ENCODE data around the gene PDK2. TPM values are rescaled to one million over a fixed set of nuclear protein-coding genes. Genes with fewer than 3 reads are reported as not detected.

The PDK2 gene
- total and polyA plus RNA-seq, 9 of the 15 experiments (the other 6 are each of a cell fraction or from before 2014, with no cell fraction given) = 0.03 to 2.5 (median 1.4) TPM

DNA sequence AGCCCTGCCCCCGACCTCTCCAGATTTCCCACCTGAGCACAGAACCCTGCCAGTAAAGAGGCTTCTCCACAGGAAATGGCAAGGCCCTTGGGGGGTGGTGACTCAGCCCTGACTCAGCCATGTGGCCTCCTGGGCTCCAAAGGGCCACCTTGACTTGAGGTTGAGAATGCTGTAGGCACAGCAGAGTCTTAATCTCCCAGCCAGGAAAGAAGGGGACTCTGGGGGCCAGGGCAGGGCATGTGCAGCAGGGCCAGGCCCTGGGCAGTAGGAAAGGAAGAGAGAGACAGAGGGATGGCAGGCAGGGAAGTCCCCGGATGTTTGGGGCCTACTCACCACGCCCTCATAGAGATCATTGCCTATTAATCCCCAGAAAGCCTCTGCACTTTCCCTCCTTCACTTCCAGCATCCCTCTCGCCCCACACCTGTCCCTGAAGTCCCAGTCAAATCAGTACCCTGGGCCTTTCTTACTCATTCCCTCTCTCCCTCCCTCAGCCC, 44.0 kb upstream of the PDK2 start (continued):
- TF ChIP-seq, protein P1, sequence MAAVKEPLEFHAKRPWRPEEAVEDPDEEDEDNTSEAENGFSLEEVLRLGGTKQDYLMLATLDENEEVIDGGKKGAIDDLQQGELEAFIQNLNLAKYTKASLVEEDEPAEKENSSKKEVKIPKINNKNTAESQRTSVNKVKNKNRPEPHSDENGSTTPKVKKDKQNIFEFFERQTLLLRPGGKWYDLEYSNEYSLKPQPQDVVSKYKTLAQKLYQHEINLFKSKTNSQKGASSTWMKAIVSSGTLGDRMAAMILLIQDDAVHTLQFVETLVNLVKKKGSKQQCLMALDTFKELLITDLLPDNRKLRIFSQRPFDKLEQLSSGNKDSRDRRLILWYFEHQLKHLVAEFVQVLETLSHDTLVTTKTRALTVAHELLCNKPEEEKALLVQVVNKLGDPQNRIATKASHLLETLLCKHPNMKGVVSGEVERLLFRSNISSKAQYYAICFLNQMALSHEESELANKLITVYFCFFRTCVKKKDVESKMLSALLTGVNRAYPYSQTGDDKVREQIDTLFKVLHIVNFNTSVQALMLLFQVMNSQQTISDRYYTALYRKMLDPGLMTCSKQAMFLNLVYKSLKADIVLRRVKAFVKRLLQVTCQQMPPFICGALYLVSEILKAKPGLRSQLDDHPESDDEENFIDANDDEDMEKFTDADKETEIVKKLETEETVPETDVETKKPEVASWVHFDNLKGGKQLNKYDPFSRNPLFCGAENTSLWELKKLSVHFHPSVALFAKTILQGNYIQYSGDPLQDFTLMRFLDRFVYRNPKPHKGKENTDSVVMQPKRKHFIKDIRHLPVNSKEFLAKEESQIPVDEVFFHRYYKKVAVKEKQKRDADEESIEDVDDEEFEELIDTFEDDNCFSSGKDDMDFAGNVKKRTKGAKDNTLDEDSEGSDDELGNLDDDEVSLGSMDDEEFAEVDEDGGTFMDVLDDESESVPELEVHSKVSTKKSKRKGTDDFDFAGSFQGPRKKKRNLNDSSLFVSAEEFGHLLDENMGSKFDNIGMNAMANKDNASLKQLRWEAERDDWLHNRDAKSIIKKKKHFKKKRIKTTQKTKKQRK (IDR thresholded peaks at IDR 0.05; ENCODE audit: borderline replicate concordance, low read depth, low read length) = no peak
- TF ChIP-seq TAF1 (IDR thresholded peaks at IDR 0.05; ENCODE audit: control insufficient read depth, extremely low read depth, insufficient read depth, low read length, severe bottlenecking) = no peak
- TF ChIP-seq SRSF1 (IDR thresholded peaks at IDR 0.05; ENCODE audit: low read depth, low read length) = no peak
- 0 out of 2 replicates have a peak, but pooled peaks have one; percentile 27 for TF ChIP-seq ZKSCAN8 (CRISPR knock-in tag; IDR thresholded peaks at IDR 0.05)
- TF ChIP-seq GABPA (tag; conservative IDR thresholded peaks at IDR 0.05; ENCODE audit: low read depth) = no peak
- TF ChIP-seq, protein P2, sequence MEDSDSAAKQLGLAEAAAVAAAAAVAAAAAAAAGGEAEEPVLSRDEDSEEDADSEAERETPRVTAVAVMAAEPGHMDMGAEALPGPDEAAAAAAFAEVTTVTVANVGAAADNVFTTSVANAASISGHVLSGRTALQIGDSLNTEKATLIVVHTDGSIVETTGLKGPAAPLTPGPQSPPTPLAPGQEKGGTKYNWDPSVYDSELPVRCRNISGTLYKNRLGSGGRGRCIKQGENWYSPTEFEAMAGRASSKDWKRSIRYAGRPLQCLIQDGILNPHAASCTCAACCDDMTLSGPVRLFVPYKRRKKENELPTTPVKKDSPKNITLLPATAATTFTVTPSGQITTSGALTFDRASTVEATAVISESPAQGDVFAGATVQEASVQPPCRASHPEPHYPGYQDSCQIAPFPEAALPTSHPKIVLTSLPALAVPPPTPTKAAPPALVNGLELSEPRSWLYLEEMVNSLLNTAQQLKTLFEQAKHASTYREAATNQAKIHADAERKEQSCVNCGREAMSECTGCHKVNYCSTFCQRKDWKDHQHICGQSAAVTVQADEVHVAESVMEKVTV (CRISPR knock-in tag; IDR thresholded peaks at IDR 0.05) = no peak
- no peak for TF ChIP-seq ZNF785 (CRISPR knock-in tag; IDR thresholded peaks at IDR 0.05)
- no peak for TF ChIP-seq ZC3H8 (IDR thresholded peaks at IDR 0.05)
- 0 out of 2 replicates have a peak, but pooled peaks have one; percentile 32 for TF ChIP-seq ZNF311 (CRISPR knock-in tag; IDR thresholded peaks at IDR 0.05)
- TF ChIP-seq ZNF354B (CRISPR knock-in tag; IDR thresholded peaks at IDR 0.05) = no peak
- TF ChIP-seq, protein P3, sequence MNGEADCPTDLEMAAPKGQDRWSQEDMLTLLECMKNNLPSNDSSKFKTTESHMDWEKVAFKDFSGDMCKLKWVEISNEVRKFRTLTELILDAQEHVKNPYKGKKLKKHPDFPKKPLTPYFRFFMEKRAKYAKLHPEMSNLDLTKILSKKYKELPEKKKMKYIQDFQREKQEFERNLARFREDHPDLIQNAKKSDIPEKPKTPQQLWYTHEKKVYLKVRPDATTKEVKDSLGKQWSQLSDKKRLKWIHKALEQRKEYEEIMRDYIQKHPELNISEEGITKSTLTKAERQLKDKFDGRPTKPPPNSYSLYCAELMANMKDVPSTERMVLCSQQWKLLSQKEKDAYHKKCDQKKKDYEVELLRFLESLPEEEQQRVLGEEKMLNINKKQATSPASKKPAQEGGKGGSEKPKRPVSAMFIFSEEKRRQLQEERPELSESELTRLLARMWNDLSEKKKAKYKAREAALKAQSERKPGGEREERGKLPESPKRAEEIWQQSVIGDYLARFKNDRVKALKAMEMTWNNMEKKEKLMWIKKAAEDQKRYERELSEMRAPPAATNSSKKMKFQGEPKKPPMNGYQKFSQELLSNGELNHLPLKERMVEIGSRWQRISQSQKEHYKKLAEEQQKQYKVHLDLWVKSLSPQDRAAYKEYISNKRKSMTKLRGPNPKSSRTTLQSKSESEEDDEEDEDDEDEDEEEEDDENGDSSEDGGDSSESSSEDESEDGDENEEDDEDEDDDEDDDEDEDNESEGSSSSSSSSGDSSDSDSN (IDR thresholded peaks at IDR 0.05; ENCODE audit: borderline replicate concordance in 1 of 2, low read depth in 2 of 2, low read length in 2 of 2) = no peak
- TF ChIP-seq ZNF436 (CRISPR knock-in tag; IDR thresholded peaks at IDR 0.05) = no peak
- peak; percentile 65 for TF ChIP-seq ARID1B (IDR thresholded peaks at IDR 0.05)
- peak; percentile 32; the same call in 1 of the 2 replicates for TF ChIP-seq ETV5 (CRISPR knock-in tag; IDR thresholded peaks at IDR 0.05; ENCODE audit: low read depth)
- TF ChIP-seq POLR2B (IDR thresholded peaks at IDR 0.05; ENCODE audit: low read depth, partially characterized antibody) = no peak
- TF ChIP-seq ZNF586 (CRISPR knock-in tag; conservative IDR thresholded peaks at IDR 0.05) = no peak
- TF ChIP-seq, protein P4, sequence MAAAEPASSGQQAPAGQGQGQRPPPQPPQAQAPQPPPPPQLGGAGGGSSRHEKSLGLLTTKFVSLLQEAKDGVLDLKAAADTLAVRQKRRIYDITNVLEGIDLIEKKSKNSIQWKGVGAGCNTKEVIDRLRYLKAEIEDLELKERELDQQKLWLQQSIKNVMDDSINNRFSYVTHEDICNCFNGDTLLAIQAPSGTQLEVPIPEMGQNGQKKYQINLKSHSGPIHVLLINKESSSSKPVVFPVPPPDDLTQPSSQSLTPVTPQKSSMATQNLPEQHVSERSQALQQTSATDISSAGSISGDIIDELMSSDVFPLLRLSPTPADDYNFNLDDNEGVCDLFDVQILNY (CRISPR knock-in tag; IDR thresholded peaks at IDR 0.05) = no peak

Data from K562 (cell line).